PC-3 (cell line): ENCODE results near the gene LAGE3.
"Not testable (repeated sequence)": the region's sequence is repeated elsewhere in the genome, so short reads cannot be mapped to it uniquely, and the experiment has no call there.

Experiments
- EZH2 ChIP-seq: fragments of 300-600 bp; sonication (generic); IDR thresholded peaks from one replicate; pipeline ENCODE4 v1.6.1; 2017; ENCODE audit warnings: antibody characterized with exemption, mild to moderate bottlenecking, low read length; ENCODE audit not compliant: unreplicated experiment
- EZH2phosphoT487 ChIP-seq: fragments of 300-600 bp; sonication (generic); IDR thresholded peaks from 2 replicates; pipeline ENCODE4 v1.6.1; 2018; ENCODE audit warnings: mild to moderate bottlenecking, antibody characterized with exemption, low read length, borderline replicate concordance
- TF ChIP-seq, protein P1 (sequence below): fragments of 300-600 bp; sonication (generic); conservative IDR thresholded peaks from 2 replicates; pipeline ENCODE4 v1.5.1; 2017; ENCODE audit warnings: antibody characterized with exemption, low read depth, mild to moderate bottlenecking, low read length

DNA sequence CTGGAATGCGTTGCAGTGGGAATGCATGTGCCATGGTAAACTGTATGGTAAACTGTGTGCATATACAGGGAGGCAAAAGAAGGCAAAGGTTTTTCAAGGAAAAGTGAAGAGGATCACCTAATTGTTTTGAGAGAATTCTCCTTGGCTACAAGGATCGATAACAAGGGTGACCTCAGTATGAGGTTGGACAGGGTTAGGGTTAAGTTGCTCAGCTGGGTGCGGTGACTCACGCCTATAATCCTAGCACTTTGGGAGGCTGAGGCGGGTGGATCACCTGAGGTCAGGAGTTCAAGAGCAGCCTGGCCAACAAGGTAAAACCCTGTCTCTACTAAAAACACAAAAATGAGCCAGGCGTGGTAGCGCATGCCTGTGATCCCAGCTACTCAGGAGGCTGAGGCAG, 22.3 kb upstream of the LAGE3 start:
- not testable (repeated sequence) for TF ChIP-seq EZH2, EZH2phosphoT487
- TF ChIP-seq, protein P1, sequence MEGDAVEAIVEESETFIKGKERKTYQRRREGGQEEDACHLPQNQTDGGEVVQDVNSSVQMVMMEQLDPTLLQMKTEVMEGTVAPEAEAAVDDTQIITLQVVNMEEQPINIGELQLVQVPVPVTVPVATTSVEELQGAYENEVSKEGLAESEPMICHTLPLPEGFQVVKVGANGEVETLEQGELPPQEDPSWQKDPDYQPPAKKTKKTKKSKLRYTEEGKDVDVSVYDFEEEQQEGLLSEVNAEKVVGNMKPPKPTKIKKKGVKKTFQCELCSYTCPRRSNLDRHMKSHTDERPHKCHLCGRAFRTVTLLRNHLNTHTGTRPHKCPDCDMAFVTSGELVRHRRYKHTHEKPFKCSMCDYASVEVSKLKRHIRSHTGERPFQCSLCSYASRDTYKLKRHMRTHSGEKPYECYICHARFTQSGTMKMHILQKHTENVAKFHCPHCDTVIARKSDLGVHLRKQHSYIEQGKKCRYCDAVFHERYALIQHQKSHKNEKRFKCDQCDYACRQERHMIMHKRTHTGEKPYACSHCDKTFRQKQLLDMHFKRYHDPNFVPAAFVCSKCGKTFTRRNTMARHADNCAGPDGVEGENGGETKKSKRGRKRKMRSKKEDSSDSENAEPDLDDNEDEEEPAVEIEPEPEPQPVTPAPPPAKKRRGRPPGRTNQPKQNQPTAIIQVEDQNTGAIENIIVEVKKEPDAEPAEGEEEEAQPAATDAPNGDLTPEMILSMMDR: not testable (repeated sequence)
